Measurements from ENCODE around the gene IQSEC3.
"Not testable (repeated sequence)": the region's sequence is repeated elsewhere in the genome, so short reads cannot be mapped to it uniquely, and the experiment has no call there.

IQSEC3 gene

GRCh38 chr12:45235-45990 is 21.2 kb upstream of the IQSEC3 start:
- not testable (repeated sequence) for H2AFZ ChIP-seq (ENCODE audit: low read depth, low read length); H3K36me3 ChIP-seq (ENCODE audit: insufficient read depth, low read length); H3K9me3 ChIP-seq (ENCODE audit: low read length); H3K4me3 ChIP-seq (ENCODE audit: low read length); H3K4me1 ChIP-seq (ENCODE audit: insufficient read depth, low read length); H3K27me3 ChIP-seq (ENCODE audit: insufficient read depth, low read length)

DNA sequence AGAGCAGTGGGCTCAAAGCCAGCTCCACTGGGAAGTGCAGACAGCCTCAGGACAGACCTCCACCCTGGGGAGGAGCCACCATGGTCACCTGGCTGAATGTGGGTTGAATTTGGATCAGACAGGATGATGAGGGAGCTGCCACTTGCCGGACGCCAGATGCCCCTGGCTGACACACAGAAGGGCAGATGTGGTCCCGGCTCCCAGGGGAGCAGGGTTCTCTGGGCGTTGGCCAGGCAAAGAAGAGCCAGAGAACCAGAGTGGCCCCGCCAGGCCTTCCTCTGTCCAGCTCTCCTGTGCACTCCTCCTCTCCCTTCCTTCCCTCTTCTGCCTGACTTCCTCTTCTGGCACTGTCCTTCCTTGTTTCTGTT is 20.6 kb upstream of the IQSEC3 start:
- H3K4me3 ChIP-seq (ENCODE audit: low read length); H3K36me3 ChIP-seq (ENCODE audit: insufficient read depth, low read length); H3K27me3 ChIP-seq (ENCODE audit: insufficient read depth, low read length); H3K9me3 ChIP-seq (ENCODE audit: low read length); H3K4me1 ChIP-seq (ENCODE audit: insufficient read depth, low read length); H2AFZ ChIP-seq (ENCODE audit: low read depth, low read length): not testable (repeated sequence)

- not testable (repeated sequence) for H3K4me1 ChIP-seq (ENCODE audit: insufficient read depth, low read length); H2AFZ ChIP-seq (ENCODE audit: low read depth, low read length); H3K4me3 ChIP-seq (ENCODE audit: low read length); H3K27me3 ChIP-seq (ENCODE audit: insufficient read depth, low read length); H3K9me3 ChIP-seq (ENCODE audit: low read length); H3K36me3 ChIP-seq (ENCODE audit: insufficient read depth, low read length)
Measured at GRCh38 chr12:46542-46941, 20.0 kb upstream of the IQSEC3 start.

DNA sequence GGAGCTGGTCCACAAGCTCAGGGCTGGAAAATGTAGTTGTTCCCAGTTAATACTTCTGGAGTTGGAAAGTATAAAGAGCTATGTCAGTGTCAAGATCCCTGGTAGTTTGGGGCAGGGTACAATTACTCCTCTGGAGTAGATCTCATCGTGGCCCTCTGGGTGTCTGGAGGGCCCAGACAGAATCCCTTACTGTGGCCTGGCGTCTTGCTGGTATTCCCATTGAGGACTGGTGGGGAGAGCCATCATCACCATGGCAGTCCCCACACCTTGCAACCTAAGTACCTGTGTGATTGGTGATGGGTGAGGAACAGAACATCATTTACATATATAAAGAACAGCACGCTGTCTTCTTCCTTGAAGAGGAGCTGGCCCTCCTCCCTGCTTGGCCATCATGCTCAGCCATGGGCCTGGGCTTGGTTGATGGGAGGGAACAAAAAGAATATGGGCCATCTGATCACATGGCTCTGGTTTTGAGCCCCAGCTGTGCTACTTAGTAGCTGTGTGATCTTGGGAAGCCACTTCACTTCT is 18.8 kb upstream of the IQSEC3 start:
- not testable (repeated sequence) for H3K27me3 ChIP-seq (ENCODE audit: insufficient read depth, low read length); H3K36me3 ChIP-seq (ENCODE audit: insufficient read depth, low read length); H2AFZ ChIP-seq (ENCODE audit: low read depth, low read length); H3K4me3 ChIP-seq (ENCODE audit: low read length); H3K9me3 ChIP-seq (ENCODE audit: low read length); H3K4me1 ChIP-seq (ENCODE audit: insufficient read depth, low read length)

GRCh38 chr12:49149-49548 is 17.4 kb upstream of the IQSEC3 start:
- not testable (repeated sequence) for H2AFZ ChIP-seq (ENCODE audit: low read depth, low read length); H3K9me3 ChIP-seq (ENCODE audit: low read length); H3K4me3 ChIP-seq (ENCODE audit: low read length); H3K4me1 ChIP-seq (ENCODE audit: insufficient read depth, low read length); H3K36me3 ChIP-seq (ENCODE audit: insufficient read depth, low read length)
- H3K27me3 ChIP-seq (ENCODE audit: insufficient read depth, low read length): peaks cover 11% of the 10 kb centered on the region

- H3K4me1 ChIP-seq (ENCODE audit: insufficient read depth, low read length); H3K9me3 ChIP-seq (ENCODE audit: low read length); H3K36me3 ChIP-seq (ENCODE audit: insufficient read depth, low read length); H2AFZ ChIP-seq (ENCODE audit: low read depth, low read length); H3K4me3 ChIP-seq (ENCODE audit: low read length): not testable (repeated sequence)
- H3K27me3 ChIP-seq (ENCODE audit: insufficient read depth, low read length): peaks cover 12% of the 10 kb centered on the region
Measured at GRCh38 chr12:51087-51486, 15.5 kb upstream of the IQSEC3 start.

DNA sequence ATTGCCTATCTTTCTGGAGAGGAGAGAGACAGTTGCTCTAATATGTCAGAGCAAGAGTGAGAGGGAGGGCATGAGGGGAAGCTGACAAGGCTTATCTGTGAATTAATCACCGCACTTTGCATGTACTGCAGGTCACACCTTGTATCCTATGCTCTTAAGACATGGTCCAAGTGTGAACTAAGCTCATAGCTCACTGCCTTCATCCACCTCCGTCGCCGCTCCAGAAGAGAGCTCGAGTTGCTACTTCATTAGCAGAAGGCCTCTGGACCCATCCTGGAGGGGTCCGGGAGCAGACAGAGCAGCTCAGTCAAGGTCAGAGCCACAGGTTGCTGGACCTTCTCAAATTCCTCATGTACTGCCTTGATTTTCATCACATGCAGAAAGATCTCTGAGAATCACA is 14.6 kb upstream of the IQSEC3 start:
- H3K4me3 ChIP-seq (ENCODE audit: low read length); H3K36me3 ChIP-seq (ENCODE audit: insufficient read depth, low read length); H2AFZ ChIP-seq (ENCODE audit: low read depth, low read length); H3K4me1 ChIP-seq (ENCODE audit: insufficient read depth, low read length); H3K9me3 ChIP-seq (ENCODE audit: low read length): not testable (repeated sequence)
- peaks cover 14% of the 10 kb centered on the region for H3K27me3 ChIP-seq (ENCODE audit: insufficient read depth, low read length)

GRCh38 chr12:52902-53734 is 13.4 kb upstream of the IQSEC3 start:
- not testable (repeated sequence) for H3K9me3 ChIP-seq (ENCODE audit: low read length); H3K4me3 ChIP-seq (ENCODE audit: low read length); H3K36me3 ChIP-seq (ENCODE audit: insufficient read depth, low read length); H3K4me1 ChIP-seq (ENCODE audit: insufficient read depth, low read length); H2AFZ ChIP-seq (ENCODE audit: low read depth, low read length)
- H3K27me3 ChIP-seq (ENCODE audit: insufficient read depth, low read length): peaks cover 14% of the 10 kb centered on the region

DNA sequence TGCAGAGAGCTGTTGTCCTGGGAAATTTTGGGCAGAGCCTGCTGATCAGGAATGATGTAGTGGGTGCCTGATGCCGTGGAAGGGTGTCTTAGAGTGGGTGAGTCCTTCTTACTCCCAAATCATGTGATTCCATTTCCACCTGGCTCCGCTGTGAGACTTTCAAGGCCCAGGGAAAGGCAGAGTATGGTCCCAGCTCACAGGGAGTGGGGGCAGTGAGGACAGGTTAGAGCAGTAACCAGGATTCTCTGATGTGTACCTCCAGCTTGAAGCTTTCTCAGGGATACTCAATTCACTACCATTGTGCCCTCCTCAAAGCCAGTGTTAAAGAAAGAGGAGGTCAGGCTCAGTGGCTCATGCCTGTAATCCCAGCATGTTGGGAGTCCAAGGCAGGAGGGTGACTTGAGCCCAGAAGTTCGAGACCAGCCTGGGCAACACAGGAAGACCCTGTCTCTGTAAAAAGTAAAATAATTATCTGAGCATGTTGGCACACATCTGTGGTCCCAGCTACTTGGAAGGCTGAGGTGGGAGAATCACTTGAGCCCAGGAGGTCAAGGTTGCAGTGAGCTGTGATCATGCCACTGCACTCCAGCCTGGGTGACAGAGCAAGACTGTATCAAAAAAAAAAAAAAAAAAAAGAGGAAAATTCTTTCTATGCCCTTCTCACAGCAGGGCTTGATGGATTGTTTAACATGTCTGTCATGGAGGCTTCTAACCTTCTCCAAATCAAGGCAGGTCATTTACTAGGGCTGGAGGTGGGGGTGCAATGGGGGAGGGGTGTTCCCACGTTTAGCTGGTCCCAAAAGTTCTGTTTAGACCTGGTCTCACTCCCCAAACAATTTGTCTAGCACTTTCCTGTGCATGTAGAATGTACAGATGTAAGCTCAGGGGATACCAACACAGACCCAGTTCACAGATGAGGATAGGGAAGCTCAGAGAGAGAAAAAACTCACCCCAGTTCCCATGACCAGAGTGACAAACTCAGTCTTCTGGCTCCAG is 12.5 kb upstream of the IQSEC3 start:
- H2AFZ ChIP-seq (ENCODE audit: low read depth, low read length): no peak overlapping the region

GRCh38 chr12:54750-55535 is 11.6 kb upstream of the IQSEC3 start:
- Histone ChIP-seq H3K4me1 (ENCODE audit: insufficient read depth, low read length) (no peaks in the 10 kb centered on the region), H3K9me3 (ENCODE audit: low read length) (no peaks in the 10 kb centered on the region), H3K4me3 (ENCODE audit: low read length) (no peak overlapping the region), H3K27me3 (ENCODE audit: insufficient read depth, low read length) (peaks cover 14% of the 10 kb centered on the region), H2AFZ (ENCODE audit: low read depth, low read length) (no peak overlapping the region), H3K36me3 (ENCODE audit: insufficient read depth, low read length) (no peaks in the 10 kb centered on the region)

More for the DNA sequence above, 12.5 kb upstream of the IQSEC3 start:
- no peaks in the 10 kb centered on the region for H3K4me1 ChIP-seq (ENCODE audit: insufficient read depth, low read length)
- peaks cover 14% of the 10 kb centered on the region for H3K27me3 ChIP-seq (ENCODE audit: insufficient read depth, low read length)
- no peaks in the 10 kb centered on the region for H3K36me3 ChIP-seq (ENCODE audit: insufficient read depth, low read length)
- H3K9me3 ChIP-seq (ENCODE audit: low read length): no peaks in the 10 kb centered on the region
- no peak overlapping the region for H3K4me3 ChIP-seq (ENCODE audit: low read length)

DNA sequence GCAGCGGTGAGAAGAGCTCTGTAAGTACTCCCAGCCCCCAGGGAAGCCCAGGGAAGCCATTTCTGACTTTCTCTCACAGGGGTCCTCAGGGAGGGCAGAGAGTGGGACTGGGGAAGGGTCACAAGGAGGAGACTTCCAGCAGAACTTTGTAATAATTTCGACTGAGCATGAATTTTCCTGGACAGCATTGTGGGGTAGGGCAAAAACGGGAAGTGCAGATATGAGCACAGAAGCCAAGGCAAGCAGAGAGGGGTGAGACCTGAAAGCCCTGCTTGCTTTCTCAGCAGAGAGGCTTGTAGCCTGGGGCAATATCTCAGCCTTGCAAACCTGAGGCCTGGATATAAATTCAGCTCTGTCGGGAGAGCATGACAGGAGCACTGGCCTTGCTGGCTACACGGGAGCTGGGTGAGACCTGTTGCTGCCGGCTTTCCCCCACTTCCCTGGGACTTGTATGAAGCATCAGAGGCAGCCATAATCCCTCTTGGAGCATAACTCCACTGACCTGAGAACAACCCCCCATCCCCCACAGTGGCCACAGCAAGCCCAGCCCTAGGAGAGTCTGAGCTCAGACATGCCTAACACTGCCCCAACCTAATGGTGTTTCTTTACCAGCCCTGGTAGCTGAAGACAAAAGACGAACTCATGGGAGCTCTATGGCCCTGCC is 9.8 kb upstream of the IQSEC3 start:
- H3K36me3 ChIP-seq (ENCODE audit: insufficient read depth, low read length): no peaks in the 10 kb centered on the region
- no peak overlapping the region for H3K4me3 ChIP-seq (ENCODE audit: low read length)
- no peak overlapping the region for H2AFZ ChIP-seq (ENCODE audit: low read depth, low read length)
- H3K4me1 ChIP-seq (ENCODE audit: insufficient read depth, low read length): no peaks in the 10 kb centered on the region
- H3K9me3 ChIP-seq (ENCODE audit: low read length): no peaks in the 10 kb centered on the region
- H3K27me3 ChIP-seq (ENCODE audit: insufficient read depth, low read length): peaks cover 13% of the 10 kb centered on the region

DNA sequence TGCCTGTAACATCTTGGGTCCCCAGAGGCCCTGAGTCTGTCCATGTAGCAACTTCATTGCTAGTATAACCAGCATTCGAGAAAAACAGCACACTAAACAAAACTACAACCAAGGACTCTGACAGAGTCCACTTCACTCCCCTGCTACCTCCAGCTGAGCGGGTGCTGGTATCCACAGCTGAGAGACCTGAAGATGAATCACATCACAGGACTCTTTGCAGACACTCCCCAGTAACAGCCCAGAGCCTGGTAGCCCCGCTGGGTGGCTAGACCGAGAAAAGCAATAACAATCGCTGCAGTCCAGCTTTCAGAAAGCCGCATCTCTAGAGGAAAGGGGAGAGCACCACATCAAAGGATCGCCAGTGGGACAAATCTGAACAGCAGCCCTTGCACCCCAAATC is 9.0 kb upstream of the IQSEC3 start:
- no peak overlapping the region for H3K4me3 ChIP-seq (ENCODE audit: low read length)
- no peak overlapping the region for H2AFZ ChIP-seq (ENCODE audit: low read depth, low read length)
- H3K4me1 ChIP-seq (ENCODE audit: insufficient read depth, low read length): no peaks in the 10 kb centered on the region
- H3K27me3 ChIP-seq (ENCODE audit: insufficient read depth, low read length): peaks cover 10% of the 10 kb centered on the region
- no peaks in the 10 kb centered on the region for H3K9me3 ChIP-seq (ENCODE audit: low read length)
- no peaks in the 10 kb centered on the region for H3K36me3 ChIP-seq (ENCODE audit: insufficient read depth, low read length)

Data from neuron (in vitro differentiated cells).